Natural killer cell (primary cell): ENCODE measurements around the gene BCAS3. TPM values are rescaled to one million over a fixed set of nuclear protein-coding genes. Genes with fewer than 3 reads are reported as not detected.

Experiments
- ATAC-seq, 3 donors: fragments of 150-1000 bp in 2 of 3; fragments of 200-7000 bp in 1 of 3; cut with Tn5 transposase; 1 replicate in 1 of 3; 2 replicates in 2 of 3; pipeline ENCODE4 v1.10.0; 2021; ENCODE audit warnings: mild to moderate bottlenecking in 2 of 3, moderate library complexity in 2 of 3
- DNase-seq, 2 donors: peaks; one replicate each; pipeline versions ENCODE4 v3.0.0 to v3.0.0-alpha.2; 2013 to 2021; ENCODE audit warnings: mixed read lengths in 1 of 2
- H3K27ac ChIP-seq: one replicate; pipeline ENCODE4 v1.5.1; 2013; ENCODE audit warnings: mild to moderate bottlenecking, low read length
- H3K27me3 ChIP-seq: one replicate; pipeline ENCODE4 v1.6.1; 2013; ENCODE audit warnings: low read length; ENCODE audit not compliant: control insufficient read depth, insufficient read depth
- H3K36me3 ChIP-seq: one replicate; pipeline ENCODE4 v1.6.1; 2013; ENCODE audit warnings: low read length; ENCODE audit not compliant: control insufficient read depth, insufficient read depth
- H3K4me1 ChIP-seq: one replicate; pipeline ENCODE4 v1.6.1; 2013; ENCODE audit warnings: low read length; ENCODE audit not compliant: control insufficient read depth, insufficient read depth
- H3K4me3 ChIP-seq: one replicate; pipeline ENCODE4 v1.5.1; 2013; ENCODE audit warnings: low read length
- H3K9me3 ChIP-seq: one replicate; pipeline ENCODE4 v1.6.1; 2013; ENCODE audit warnings: low read length; ENCODE audit not compliant: control insufficient read depth, insufficient read depth
- H3K27ac Mint-ChIP-seq, 2 donors: one replicate each; pipeline ENCODE4 v1.8.0; 2022; ENCODE audit warnings: mild to moderate bottlenecking in 2 of 2, mixed read lengths in 2 of 2, moderate library complexity in 1 of 2
- H3K27me3 Mint-ChIP-seq, 2 donors: one replicate each; pipeline ENCODE4 v1.8.0; 2022; ENCODE audit warnings: low read depth in 2 of 2, mixed read lengths in 2 of 2
- H3K36me3 Mint-ChIP-seq: one replicate; pipeline ENCODE4 v1.8.0; 2022; ENCODE audit warnings: mixed read lengths
- H3K4me1 Mint-ChIP-seq, 2 donors: one replicate each; pipeline ENCODE4 v1.8.0; 2022; ENCODE audit warnings: mixed read lengths in 2 of 2
- H3K4me3 Mint-ChIP-seq: one replicate; pipeline ENCODE4 v1.8.0; 2022; ENCODE audit warnings: mild to moderate bottlenecking, moderate library complexity, mixed read lengths
- H3K9me3 Mint-ChIP-seq, 2 donors: one replicate each; pipeline ENCODE4 v1.8.0; 2022; ENCODE audit warnings: mixed read lengths in 2 of 2
- WGBS: methylation state at CpG from one replicate; pipeline ENCODE4 v1.1.7; 2013; ENCODE audit warnings: missing lambda C conversion rate; ENCODE audit not compliant: insufficient coverage; 5-methylcytosine and 5-hydroxymethylcytosine counted together
- intact Hi-C: fragments of 100-400 bp; cut with micrococcal nuclease; formaldehyde crosslinking; loops from one replicate; pipeline ENCODE4 v1.14.2; 2022
- total RNA-seq, 4 donors: library from RNA; stranded (reverse); fragments of 120-200 nt in 1 of 4; gene quantifications; one replicate each; pipeline versions ENCODE4 v1.2.3 to v1.2.4, GENCODE V29; 2013 to 2022
- TF ChIP-seq, protein P1 (sequence below): fragments of 200-600 bp; IDR thresholded peaks from one replicate; pipeline ENCODE4 v1.8.0; 2022; ENCODE audit warnings: antibody characterized with exemption

The BCAS3 gene
- total RNA-seq, 3 donors from 2014 or later (not counting 1 experiment from before 2014, with no cell fraction given): 60.5 to 87.8 (median 72.0) TPM

DNA sequence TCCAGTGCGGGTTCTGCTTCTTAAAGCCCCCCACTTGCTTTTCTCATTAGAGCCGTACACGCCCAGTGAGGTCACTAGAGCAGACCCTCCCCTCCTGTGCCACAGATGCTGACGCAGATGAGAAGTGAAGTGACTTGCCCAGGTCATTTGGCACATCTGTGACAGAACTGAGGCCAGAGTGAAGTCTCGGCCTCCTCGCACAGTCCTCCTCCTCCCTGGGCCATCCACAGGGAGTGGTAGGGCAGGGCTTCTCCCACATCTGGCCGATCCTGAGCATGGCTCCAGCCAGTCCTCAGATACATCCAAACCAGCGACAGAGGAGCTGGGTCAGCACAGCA is 706.7 kb downstream of the BCAS3 start:
- intact Hi-C loops: no loop called here
- H3K27me3 Mint-ChIP-seq: peaks cover 0 to 3% of the 10 kb centered on the region in 2 donors
- ATAC-seq (no peak), DNase-seq (no peak)
- no peak overlapping the region for H3K27ac Mint-ChIP-seq
- H3K9me3 Mint-ChIP-seq: no peaks in the 10 kb centered on the region
- H3K36me3 Mint-ChIP-seq: no peaks in the 10 kb centered on the region
- Histone ChIP-seq H3K4me1 (no peaks in the 10 kb centered on the region), H3K36me3 (no peaks in the 10 kb centered on the region), H3K9me3 (no peaks in the 10 kb centered on the region), H3K27ac (no peak overlapping the region), H3K27me3 (no peaks in the 10 kb centered on the region), H3K4me3 (no peak overlapping the region)
- H3K4me3 Mint-ChIP-seq: no peak overlapping the region
- 95% methylated on average over 8 of the region's 8 CpGs for WGBS
- TF ChIP-seq, protein P1, sequence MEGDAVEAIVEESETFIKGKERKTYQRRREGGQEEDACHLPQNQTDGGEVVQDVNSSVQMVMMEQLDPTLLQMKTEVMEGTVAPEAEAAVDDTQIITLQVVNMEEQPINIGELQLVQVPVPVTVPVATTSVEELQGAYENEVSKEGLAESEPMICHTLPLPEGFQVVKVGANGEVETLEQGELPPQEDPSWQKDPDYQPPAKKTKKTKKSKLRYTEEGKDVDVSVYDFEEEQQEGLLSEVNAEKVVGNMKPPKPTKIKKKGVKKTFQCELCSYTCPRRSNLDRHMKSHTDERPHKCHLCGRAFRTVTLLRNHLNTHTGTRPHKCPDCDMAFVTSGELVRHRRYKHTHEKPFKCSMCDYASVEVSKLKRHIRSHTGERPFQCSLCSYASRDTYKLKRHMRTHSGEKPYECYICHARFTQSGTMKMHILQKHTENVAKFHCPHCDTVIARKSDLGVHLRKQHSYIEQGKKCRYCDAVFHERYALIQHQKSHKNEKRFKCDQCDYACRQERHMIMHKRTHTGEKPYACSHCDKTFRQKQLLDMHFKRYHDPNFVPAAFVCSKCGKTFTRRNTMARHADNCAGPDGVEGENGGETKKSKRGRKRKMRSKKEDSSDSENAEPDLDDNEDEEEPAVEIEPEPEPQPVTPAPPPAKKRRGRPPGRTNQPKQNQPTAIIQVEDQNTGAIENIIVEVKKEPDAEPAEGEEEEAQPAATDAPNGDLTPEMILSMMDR: no peak
- peaks cover 0 to 3% of the 10 kb centered on the region in 2 donors for H3K4me1 Mint-ChIP-seq

DNA sequence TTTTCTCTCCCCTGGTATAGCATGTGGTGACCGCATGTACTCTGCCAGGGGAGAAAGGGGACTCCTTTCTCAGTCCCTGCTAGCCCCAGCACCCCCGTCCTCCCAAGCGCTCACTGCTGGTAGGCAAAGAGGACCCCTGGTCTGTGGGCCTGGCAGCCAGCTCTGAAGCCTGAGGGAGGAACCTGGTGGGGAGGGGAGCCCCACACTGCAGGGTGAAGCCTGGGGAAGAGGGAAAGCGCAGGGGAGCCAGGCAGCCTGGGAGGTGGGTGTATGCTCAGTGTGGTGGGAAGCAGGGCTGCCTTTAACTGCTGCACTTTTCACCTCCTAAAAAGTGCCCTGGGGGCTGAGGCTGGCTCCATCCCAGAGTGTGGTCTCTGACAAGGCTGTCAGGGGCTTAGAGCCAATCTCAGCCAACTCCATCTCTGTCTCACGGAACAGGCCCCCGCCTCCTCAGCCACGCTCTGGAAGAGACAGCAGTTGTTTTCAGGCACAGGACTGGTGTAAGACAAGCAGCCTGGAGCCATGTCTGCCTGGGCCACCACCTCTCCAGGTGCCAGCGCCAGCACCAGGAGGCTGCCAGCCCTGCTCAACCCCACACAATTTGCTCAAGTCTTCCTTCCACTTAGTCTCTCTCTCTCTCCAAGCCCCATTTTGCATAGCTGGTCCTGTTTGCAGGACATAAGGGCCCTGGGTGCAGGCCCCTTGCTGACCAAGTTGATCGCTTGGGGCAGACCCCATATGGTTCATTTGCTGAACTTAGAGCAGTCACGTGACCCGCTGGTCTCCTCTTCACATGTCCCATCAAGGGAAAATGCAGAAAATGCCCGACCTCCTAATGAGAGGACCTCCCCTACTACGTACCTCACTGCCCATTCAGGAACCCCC is 707.3 kb downstream of the BCAS3 start:
- DNase-seq (no peak), ATAC-seq (no peak)
- no peak overlapping the region for H3K27ac ChIP-seq
- Mint-ChIP-seq H3K4me1 (peaks cover 0 to 6% of the 10 kb centered on the region in 2 donors), H3K27ac (no peak overlapping the region), H3K9me3 (no peaks in the 10 kb centered on the region), H3K27me3 (peaks cover 0 to 3% of the 10 kb centered on the region in 2 donors), H3K4me3 (no peak overlapping the region), H3K36me3 (no peaks in the 10 kb centered on the region)
- intact Hi-C loops: no loop called here
- peaks cover 6% of the 10 kb centered on the region for H3K4me1 ChIP-seq
- no peaks in the 10 kb centered on the region for H3K27me3 ChIP-seq
- 95% methylated on average over 13 of the region's 13 CpGs for WGBS
- TF ChIP-seq, protein P1: no peak
- H3K4me3 ChIP-seq: no peak overlapping the region
- no peaks in the 10 kb centered on the region for H3K36me3 ChIP-seq
- no peaks in the 10 kb centered on the region for H3K9me3 ChIP-seq

DNA sequence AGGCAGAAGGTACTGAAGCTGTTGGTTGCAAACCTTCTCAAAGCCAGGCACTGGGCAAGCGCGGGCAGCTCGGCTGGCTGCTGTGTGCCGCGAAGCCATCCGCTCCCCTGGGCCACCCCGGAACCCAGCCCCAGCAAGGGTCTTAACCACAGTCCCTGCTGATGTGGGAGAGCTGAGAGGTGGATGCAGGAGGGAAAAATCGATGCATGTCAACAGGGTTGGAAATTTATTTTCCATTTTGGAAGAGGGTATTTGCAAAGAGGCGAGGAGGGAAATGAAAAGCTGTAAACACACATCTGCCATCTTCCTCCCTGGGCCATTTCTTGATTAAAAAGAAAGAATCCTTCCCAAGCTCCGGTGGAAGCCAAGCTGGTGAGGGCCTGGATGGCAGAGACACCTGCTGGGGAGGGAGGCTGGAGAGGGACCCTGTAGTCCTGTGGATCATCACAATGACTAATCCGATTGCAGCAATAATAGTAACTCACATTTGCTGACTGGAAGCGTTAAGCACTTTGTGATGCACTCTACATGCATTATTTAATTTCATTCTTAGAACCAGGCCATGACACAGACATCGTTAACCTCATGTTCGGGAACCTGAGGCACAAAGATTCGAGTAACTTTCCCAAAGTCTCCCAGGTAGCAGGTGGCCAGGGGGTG is 708.1 kb downstream of the BCAS3 start:
- ATAC-seq (no peak), DNase-seq (no peak)
- Mint-ChIP-seq H3K27ac (no peak overlapping the region), H3K27me3 (peaks cover 0 to 3% of the 10 kb centered on the region in 2 donors), H3K4me1 (peaks cover 0 to 6% of the 10 kb centered on the region in 2 donors), H3K9me3 (no peaks in the 10 kb centered on the region), H3K4me3 (no peak overlapping the region), H3K36me3 (no peaks in the 10 kb centered on the region)
- Histone ChIP-seq H3K36me3 (no peaks in the 10 kb centered on the region), H3K4me3 (no peak overlapping the region), H3K27ac (no peak overlapping the region), H3K4me1 (peaks cover 6% of the 10 kb centered on the region), H3K9me3 (no peaks in the 10 kb centered on the region), H3K27me3 (no peaks in the 10 kb centered on the region)
- TF ChIP-seq, protein P1: no peak
- WGBS: 92% methylated on average over 15 of the region's 15 CpGs
- intact Hi-C loops: no loop called here
